Thoracic aorta (tissue), 2 donors: Measurements from ENCODE around the gene BARD1. TPM values are rescaled to one million over a fixed set of nuclear protein-coding genes. Genes with fewer than 3 reads are reported as not detected.

Experiments
- ATAC-seq: fragments of 150-250 bp; one replicate; pipeline ENCODE4 v1.8.0; 2017; ENCODE audit warnings: low read depth; ENCODE audit not compliant: insufficient number of reproducible peaks, low FRiP score
- DNase-seq: peaks from one replicate; pipeline ENCODE4 v3.0.0-alpha.2; 2020; ENCODE audit warnings: low spot score
- H3K27ac ChIP-seq, 2 donors: fragments of 200-600 bp; sonication (generic); 1 replicate in 1 of 2; 2 replicates in 1 of 2; pipeline ENCODE4 v1.5.1; 2016; ENCODE audit warnings: mild to moderate bottlenecking in 2 of 2, moderate library complexity in 2 of 2
- H3K27me3 ChIP-seq: fragments of 200-600 bp; sonication (generic); replicated peaks from 2 replicates; pipeline ENCODE4 v1.6.0; 2016; ENCODE audit warnings: mild to moderate bottlenecking; ENCODE audit not compliant: insufficient read depth
- H3K36me3 ChIP-seq: fragments of 200-600 bp; sonication (generic); one replicate; pipeline ENCODE4 v1.5.1; 2016
- H3K4me1 ChIP-seq, 2 donors: fragments of 200-600 bp; sonication (generic); 1 replicate in 1 of 2; 2 replicates in 1 of 2; pipeline versions ENCODE4 v1.5.1 to v1.6.0; 2016; ENCODE audit warnings: low read depth in 2 of 2, mild to moderate bottlenecking in 1 of 2; ENCODE audit not compliant: control insufficient read depth in 1 of 2
- H3K4me3 ChIP-seq: fragments of 200-600 bp; sonication (generic); 2 replicates; pipeline ENCODE4 v1.5.1; 2016; ENCODE audit warnings: mild to moderate bottlenecking
- H3K9me3 ChIP-seq: fragments of 200-600 bp; sonication (generic); 2 replicates; pipeline ENCODE4 v1.5.1; 2016
- CTCF ChIP-seq: fragments of 200-600 bp; sonication (generic); IDR thresholded peaks from one replicate; pipeline ENCODE4 v1.5.1; 2019; ENCODE audit warnings: antibody characterized with exemption
- total RNA-seq, 2 donors: library from RNA; depleted of rRNA; stranded (reverse); fragments of >200 nt; gene quantifications; one replicate each; pipeline versions ENCODE4 v1.1.0 to v1.2.3, GENCODE V29; 2016

BARD1 gene
- total RNA-seq, 2 donors from 2014 or later = 15.4 to 25.5 TPM

- H3K36me3 ChIP-seq = no peaks in the 10 kb centered on the region
- no peaks in the 10 kb centered on the region for H3K4me1 ChIP-seq
- no peak overlapping the region for H3K4me3 ChIP-seq
- no peaks in the 10 kb centered on the region for H3K27me3 ChIP-seq
- DNase-seq = no peak
- TF ChIP-seq CTCF = no peak
- no peak overlapping the region for H3K27ac ChIP-seq
- H3K9me3 ChIP-seq = peaks cover 2% of the 10 kb centered on the region
- ATAC-seq = no peak
Observed at GRCh38 chr2:214679736-214680135, 129.7 kb downstream of the BARD1 start.

GRCh38 chr2:214676421-214677089, 132.9 kb downstream of the BARD1 start:
- Histone ChIP-seq H3K36me3 (no peaks in the 10 kb centered on the region), H3K27ac (no peak overlapping the region), H3K9me3 (peaks cover 2% of the 10 kb centered on the region), H3K4me3 (no peak overlapping the region), H3K27me3 (no peaks in the 10 kb centered on the region), H3K4me1 (no peaks in the 10 kb centered on the region)
- TF ChIP-seq CTCF = no peak
- DNase-seq = no peak
- no peak for ATAC-seq
